Activated naive CD4-positive, alpha-beta T cell treated with anti-CD3 and anti-CD28 coated beads, Interleukin-2, amount 10 ng/mL, durations not matched to agents 7 days and 5 days (primary cell): Measurements from ENCODE around the gene ZNF775.
A peak's percentile ranks its signal among the peaks of the same experiment; 100 is the strongest.

Source experiments
- CTCF ChIA-PET: fragments of 350-600 bp; sonication (Branson Sonifier 250); formaldehyde crosslinking; loops from one replicate; lab custom pipeline; 2021; ENCODE audit warnings: antibody characterized with exemption; lab: Charles Lee
- DNase-seq: peaks from one replicate; pipeline ENCODE4 v3.0.0-alpha.2; 2020
- H3K27ac Mint-ChIP-seq: one replicate; pipeline ENCODE4 v1.8.0; 2021; ENCODE audit warnings: mild to moderate bottlenecking, moderate library complexity, mixed read lengths
- H3K27me3 Mint-ChIP-seq: one replicate; pipeline ENCODE4 v1.8.0; 2021; ENCODE audit warnings: mild to moderate bottlenecking, mixed read lengths
- H3K36me3 Mint-ChIP-seq: one replicate; pipeline ENCODE4 v1.8.0; 2021; ENCODE audit warnings: mixed read lengths
- H3K4me1 Mint-ChIP-seq: one replicate; pipeline ENCODE4 v1.8.0; 2021; ENCODE audit warnings: mixed read lengths
- H3K4me3 Mint-ChIP-seq: one replicate; pipeline ENCODE4 v1.8.0; 2021; ENCODE audit warnings: mild to moderate bottlenecking, moderate library complexity, mixed read lengths
- H3K9me3 Mint-ChIP-seq: one replicate; pipeline ENCODE4 v1.8.0; 2021; ENCODE audit warnings: mixed read lengths

The ZNF775 gene

GRCh38 chr7:150420987-150421674 lies 42.0 kb downstream of the ZNF775 start:
- peaks cover 13% of the 10 kb centered on the region for H3K4me1 Mint-ChIP-seq
- H3K9me3 Mint-ChIP-seq, result no peaks in the 10 kb centered on the region
- H3K36me3 Mint-ChIP-seq, result peaks cover 1% of the 10 kb centered on the region
- H3K27me3 Mint-ChIP-seq, result peaks cover 24% of the 10 kb centered on the region
- no peak overlapping the region for H3K4me3 Mint-ChIP-seq
- CTCF ChIA-PET, result interaction anchor here (0.7 to 2.3 kb wide), 11 partner anchors 10 to 337 kb away, joined by 3 to 11 read pairs (median 3); partner anchors contain the start of gene GIMAP6
- peak; percentile 89 for DNase-seq
- no peak overlapping the region for H3K27ac Mint-ChIP-seq

GRCh38 chr7:150421831-150422230 lies 42.7 kb downstream of the ZNF775 start:
- peak; percentile 1 for DNase-seq
- Mint-ChIP-seq H3K9me3 (no peaks in the 10 kb centered on the region), H3K4me3 (no peak overlapping the region), H3K4me1 (peaks cover 13% of the 10 kb centered on the region), H3K27ac (no peak overlapping the region), H3K36me3 (peaks cover 1% of the 10 kb centered on the region), H3K27me3 (peaks cover 24% of the 10 kb centered on the region)
- CTCF ChIA-PET, result interaction anchor here (0.7 to 2.3 kb wide), 11 partner anchors 10 to 337 kb away, joined by 3 to 11 read pairs (median 4); a partner anchor contains a TSS

- CTCF ChIA-PET, result no interaction called here
- peaks cover 1% of the 10 kb centered on the region for H3K36me3 Mint-ChIP-seq
- H3K27ac Mint-ChIP-seq, result no peak overlapping the region
Observed at GRCh38 chr7:150425670-150426069, 46.5 kb downstream of the ZNF775 start.

GRCh38 chr7:150428671-150429451 lies 49.7 kb downstream of the ZNF775 start:
- Mint-ChIP-seq H3K4me3 (no peak overlapping the region), H3K27ac (no peak overlapping the region), H3K4me1 (peaks cover 22% of the 10 kb centered on the region), H3K27me3 (peaks cover 46% of the 10 kb centered on the region), H3K36me3 (no peaks in the 10 kb centered on the region), H3K9me3 (no peaks in the 10 kb centered on the region)
- peak; percentile 28 for DNase-seq
- CTCF ChIA-PET, result no interaction called here

More at GRCh38 chr7:150425670-150426069, 46.5 kb downstream of the ZNF775 start:
- H3K4me3 Mint-ChIP-seq, result no peak overlapping the region
- peaks cover 46% of the 10 kb centered on the region for H3K27me3 Mint-ChIP-seq
- peaks cover 14% of the 10 kb centered on the region for H3K4me1 Mint-ChIP-seq
- peak; percentile 8 for DNase-seq
- no peaks in the 10 kb centered on the region for H3K9me3 Mint-ChIP-seq

- Mint-ChIP-seq H3K27me3 (peaks cover 46% of the 10 kb centered on the region), H3K9me3 (no peaks in the 10 kb centered on the region), H3K4me1 (peaks cover 30% of the 10 kb centered on the region), H3K36me3 (no peaks in the 10 kb centered on the region), H3K27ac (no peak overlapping the region), H3K4me3 (no peak overlapping the region)
- DNase-seq, result peak; percentile 3
- CTCF ChIA-PET, result no interaction called here
Observed at GRCh38 chr7:150429699-150430098, 50.6 kb downstream of the ZNF775 start.

- Mint-ChIP-seq H3K27me3 (peaks cover 46% of the 10 kb centered on the region), H3K27ac (no peak overlapping the region), H3K36me3 (no peaks in the 10 kb centered on the region), H3K4me1 (peaks cover 37% of the 10 kb centered on the region), H3K4me3 (no peak overlapping the region), H3K9me3 (no peaks in the 10 kb centered on the region)
- CTCF ChIA-PET, result interaction anchor here (1.3 to 1.9 kb wide), 2 partner anchors 9 to 74 kb away, joined by 5 to 10 read pairs; no protein-coding TSS in a partner anchor
- DNase-seq, result peak; percentile 10
Observed at GRCh38 chr7:150430465-150431085, 51.4 kb downstream of the ZNF775 start.

DNA sequence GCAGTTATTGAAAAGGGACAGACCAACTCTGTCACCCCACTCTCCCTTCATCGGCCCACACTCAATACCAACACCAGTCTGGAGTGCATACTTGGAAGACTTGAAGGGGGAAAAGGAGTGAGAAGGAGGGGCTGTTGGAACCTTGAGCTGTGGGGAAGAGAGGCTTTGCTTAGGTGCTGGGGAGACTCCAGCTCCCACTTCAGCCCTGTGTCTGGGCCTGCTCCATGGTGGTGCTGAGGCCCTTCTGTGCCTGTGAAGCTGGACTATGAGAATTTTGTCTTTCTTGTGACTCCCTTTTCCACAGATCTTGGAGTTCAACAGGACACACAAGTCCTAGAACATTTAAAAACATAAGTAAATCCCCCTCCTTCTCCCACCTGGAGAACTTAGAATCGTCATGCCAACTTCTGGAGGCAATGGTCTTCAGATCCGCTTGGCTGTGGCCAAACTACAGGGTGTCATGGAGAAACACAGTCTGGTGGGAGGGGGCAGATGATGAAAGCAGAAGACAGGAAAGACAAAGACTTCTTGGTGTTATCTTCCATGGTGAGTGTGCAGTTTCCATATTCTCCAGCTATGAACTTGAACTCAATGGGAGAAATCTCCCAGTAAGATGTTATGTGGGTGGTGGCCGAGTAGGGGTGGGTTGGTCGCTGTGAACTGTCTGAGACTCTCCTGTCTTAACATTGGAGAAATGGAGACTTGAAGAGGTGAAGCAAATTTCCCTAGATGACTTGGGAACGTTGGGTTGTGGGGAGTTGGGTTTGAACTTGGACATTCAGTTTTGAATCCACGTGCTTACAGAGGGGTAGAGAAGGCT lies 52.9 kb downstream of the ZNF775 start:
- DNase-seq, result peak; percentile 8
- CTCF ChIA-PET, result interaction anchor here (0.8 to 1.9 kb wide), 5 partner anchors 10 to 147 kb away, joined by 3 to 10 read pairs (median 5); no protein-coding TSS in a partner anchor
- no peaks in the 10 kb centered on the region for H3K36me3 Mint-ChIP-seq
- no peak overlapping the region for H3K4me3 Mint-ChIP-seq
- H3K27me3 Mint-ChIP-seq, result peaks cover 46% of the 10 kb centered on the region
- H3K4me1 Mint-ChIP-seq, result peaks cover 41% of the 10 kb centered on the region
- no peaks in the 10 kb centered on the region for H3K9me3 Mint-ChIP-seq
- no peak overlapping the region for H3K27ac Mint-ChIP-seq

GRCh38 chr7:150432915-150433892 lies 54.1 kb downstream of the ZNF775 start:
- CTCF ChIA-PET, result interaction anchor here (0.6 to 1.9 kb wide), 4 partner anchors 9 to 15 kb away, joined by 3 to 8 read pairs (median 4); no protein-coding TSS in a partner anchor
- DNase-seq, result peak; percentile 20

DNA sequence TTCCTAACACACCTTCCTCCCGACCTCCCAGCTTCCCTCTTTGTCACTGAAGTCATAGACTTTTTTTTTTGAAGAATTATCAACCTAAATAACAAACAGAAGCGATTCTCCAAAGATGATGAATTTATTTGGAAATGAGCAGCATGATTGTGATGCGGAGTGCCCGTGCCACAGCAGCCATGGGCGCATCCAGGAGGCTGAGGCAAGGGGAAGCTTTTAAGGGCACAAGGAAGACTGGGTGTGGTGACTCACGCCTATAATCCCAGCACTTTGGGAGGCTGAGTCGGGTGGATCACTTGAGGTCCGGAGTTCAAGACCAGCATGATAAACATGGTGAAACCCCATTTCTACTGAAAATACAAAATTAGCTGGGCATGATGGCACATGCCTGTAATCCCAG lies 55.1 kb downstream of the ZNF775 start:
- H3K4me3 Mint-ChIP-seq, result no peak overlapping the region
- CTCF ChIA-PET, result interaction anchor here (0.6 to 1.0 kb wide), 2 partner anchors 10 to 16 kb away, joined by 3 to 4 read pairs; no protein-coding TSS in a partner anchor

More at GRCh38 chr7:150432915-150433892, 54.1 kb downstream of the ZNF775 start:
- Mint-ChIP-seq H3K27me3 (peaks cover 42% of the 10 kb centered on the region), H3K4me1 (peaks cover 41% of the 10 kb centered on the region), H3K36me3 (no peaks in the 10 kb centered on the region), H3K9me3 (no peaks in the 10 kb centered on the region), H3K4me3 (peak overlapping the region; percentile 29), H3K27ac (no peak overlapping the region)

GRCh38 chr7:150435047-150435389 lies 55.9 kb downstream of the ZNF775 start:
- H3K27ac Mint-ChIP-seq, result no peak overlapping the region
- no peak for DNase-seq
- H3K36me3 Mint-ChIP-seq, result no peaks in the 10 kb centered on the region
- H3K27me3 Mint-ChIP-seq, result peaks cover 28% of the 10 kb centered on the region
- no peak overlapping the region for H3K4me3 Mint-ChIP-seq
- peaks cover 44% of the 10 kb centered on the region for H3K4me1 Mint-ChIP-seq
- CTCF ChIA-PET, result no interaction called here
- H3K9me3 Mint-ChIP-seq, result no peaks in the 10 kb centered on the region

More for the DNA sequence above, 55.1 kb downstream of the ZNF775 start:
- H3K27me3 Mint-ChIP-seq, result peaks cover 35% of the 10 kb centered on the region
- DNase-seq, result no peak
- H3K36me3 Mint-ChIP-seq, result no peaks in the 10 kb centered on the region
- peaks cover 36% of the 10 kb centered on the region for H3K4me1 Mint-ChIP-seq
- peak overlapping the region; percentile 20 for H3K27ac Mint-ChIP-seq
- H3K9me3 Mint-ChIP-seq, result no peaks in the 10 kb centered on the region

DNA sequence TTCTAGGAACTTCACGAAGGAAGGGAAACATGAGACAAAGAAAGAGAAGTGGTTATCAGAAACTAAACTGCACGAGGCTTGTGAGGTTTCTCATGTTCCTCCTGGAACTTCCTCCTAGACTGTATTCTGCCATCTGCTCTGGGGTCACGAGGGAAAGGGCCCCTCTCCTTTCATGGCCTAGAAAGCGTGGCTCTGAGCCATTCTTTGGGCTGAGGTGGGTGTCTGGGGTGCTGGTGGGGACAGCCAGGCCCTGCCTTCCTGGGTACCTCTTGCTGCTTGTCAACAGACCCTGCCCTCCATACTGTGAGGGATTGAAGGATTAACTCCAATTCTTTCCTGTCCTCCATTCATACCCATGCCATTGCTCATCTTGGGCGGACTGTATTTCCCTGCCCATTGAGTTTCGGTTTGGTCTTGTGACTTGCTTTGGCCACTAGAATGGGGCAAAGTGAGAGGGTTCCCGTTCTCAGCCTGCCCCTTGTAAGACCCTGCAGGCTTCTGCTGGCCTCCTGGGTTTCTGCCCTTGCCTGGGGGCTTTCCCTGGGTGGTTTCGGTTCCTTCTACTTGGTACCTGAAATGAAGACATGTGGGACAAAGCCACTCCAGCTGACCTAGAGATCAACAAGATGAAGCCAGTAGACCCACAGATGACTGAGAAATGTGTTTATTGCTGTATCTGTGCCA lies 56.4 kb downstream of the ZNF775 start:
- CTCF ChIA-PET, result no interaction called here
- Mint-ChIP-seq H3K4me1 (peaks cover 49% of the 10 kb centered on the region), H3K9me3 (no peaks in the 10 kb centered on the region), H3K36me3 (no peaks in the 10 kb centered on the region), H3K4me3 (no peak overlapping the region), H3K27ac (no peak overlapping the region), H3K27me3 (peaks cover 23% of the 10 kb centered on the region)
- DNase-seq, result no peak

DNA sequence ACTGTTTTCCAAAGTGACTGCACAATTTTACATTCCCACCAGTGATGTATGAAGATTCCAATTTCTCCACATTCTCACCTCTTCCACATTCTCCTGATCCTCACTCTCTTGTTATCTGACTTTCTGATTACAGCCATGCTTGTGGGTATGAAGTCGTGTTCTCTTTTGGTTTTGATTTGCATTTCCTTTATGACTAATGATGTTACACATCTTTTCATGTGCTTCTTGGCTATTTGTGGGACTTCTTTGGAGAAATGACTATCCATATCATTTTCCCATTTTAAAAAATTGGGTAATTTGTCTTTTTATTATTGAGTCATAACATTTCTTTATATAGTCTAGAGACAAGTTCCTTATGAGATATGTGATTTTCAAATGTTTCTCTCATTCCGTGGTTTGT lies 60.8 kb downstream of the ZNF775 start:
- H3K4me1 Mint-ChIP-seq, result peaks cover 29% of the 10 kb centered on the region
- no peak overlapping the region for H3K4me3 Mint-ChIP-seq
- no peak for DNase-seq
- peaks cover 13% of the 10 kb centered on the region for H3K36me3 Mint-ChIP-seq
- CTCF ChIA-PET, result interaction anchor here (1.0 to 1.4 kb wide), 2 partner anchors 9 to 316 kb away, joined by 3 to 7 read pairs; no protein-coding TSS in a partner anchor
- H3K27ac Mint-ChIP-seq, result no peak overlapping the region
- peaks cover 10% of the 10 kb centered on the region for H3K27me3 Mint-ChIP-seq
- H3K9me3 Mint-ChIP-seq, result peaks cover 17% of the 10 kb centered on the region
